ENCODE data around the gene JAG1. TPM values are rescaled to one million over a fixed set of nuclear protein-coding genes. Genes with fewer than 3 reads are reported as not detected.

The JAG1 gene
- polyA plus RNA-seq, 2 of the 4 experiments (the other 2 are of a cell fraction), result 80.9 to 90.0 TPM

- no peaks in the 10 kb centered on the region for H3K9me3 ChIP-seq
- peak overlapping the region; percentile 47 to 82 for H3K27ac ChIP-seq
These were observed 7.3 kb downstream of the JAG1 start for GRCh38 chr20:10666221-10667076.

GRCh38 chr20:10665791-10666190 lies 8.0 kb downstream of the JAG1 start:
- 46% methylated on average over 6 of the region's 6 CpGs for WGBS (ENCODE audit: missing lambda C conversion rate)
- H3K4me1 ChIP-seq, result peaks cover 93% of the 10 kb centered on the region
- ATAC-seq (peak; percentile 16 to 41; a peak in 4 of 6 replicates), DNase-seq (ENCODE audit: low read depth in 1 of 2, low spot score in 1 of 2) (no peak), FAIRE-seq (no peak)
- CTCF ChIA-PET, result no interaction called here
- peak overlapping the region; percentile 91 for H3K4me2 ChIP-seq
- POLR2A ChIA-PET, result no interaction called here
- peak overlapping the region; percentile 47 to 82 for H3K27ac ChIP-seq
- TF ChIP-seq CEBPB (IDR thresholded peaks at IDR 0.05) (peak; percentile 37 to 46; a peak in 1 of 4 replicates), BCL3 (IDR thresholded peaks at IDR 0.05) (no peak)
- no peaks in the 10 kb centered on the region for H3K9me3 ChIP-seq
- H3K4me3 ChIP-seq, result peak overlapping the region; percentile 3; the same call in 2 of the 3 replicates

More at GRCh38 chr20:10666221-10667076, 7.3 kb downstream of the JAG1 start:
- Histone ChIP-seq H3K4me1 (peaks cover 86% of the 10 kb centered on the region), H3K4me3 (peak overlapping the region; percentile 3; the same call in 1 of the 3 replicates), H3K4me2 (peak overlapping the region; percentile 91)
- ChIA-PET POLR2A (interaction anchor here (1.2 kb wide), 1 partner anchor 541 kb away, joined by 5 read pairs; no protein-coding TSS in a partner anchor), CTCF (interaction anchor here (1.0 to 2.0 kb wide), 3 partner anchors 16 to 721 kb away, joined by 3 to 5 read pairs (median 4); no protein-coding TSS in a partner anchor)
- TF ChIP-seq POLR2A (IDR thresholded peaks at IDR 0.05; ENCODE audit: low read length) (no peak), MAFK (IDR thresholded peaks at IDR 0.05; ENCODE audit: partially characterized antibody) (no peak), NPAS2 (CRISPR knock-in tag; IDR thresholded peaks at IDR 0.05; ENCODE audit: borderline replicate concordance) (no peak), ZNF302 (CRISPR knock-in tag; IDR thresholded peaks at IDR 0.05) (no peak)
- TF ChIP-seq, protein P1, sequence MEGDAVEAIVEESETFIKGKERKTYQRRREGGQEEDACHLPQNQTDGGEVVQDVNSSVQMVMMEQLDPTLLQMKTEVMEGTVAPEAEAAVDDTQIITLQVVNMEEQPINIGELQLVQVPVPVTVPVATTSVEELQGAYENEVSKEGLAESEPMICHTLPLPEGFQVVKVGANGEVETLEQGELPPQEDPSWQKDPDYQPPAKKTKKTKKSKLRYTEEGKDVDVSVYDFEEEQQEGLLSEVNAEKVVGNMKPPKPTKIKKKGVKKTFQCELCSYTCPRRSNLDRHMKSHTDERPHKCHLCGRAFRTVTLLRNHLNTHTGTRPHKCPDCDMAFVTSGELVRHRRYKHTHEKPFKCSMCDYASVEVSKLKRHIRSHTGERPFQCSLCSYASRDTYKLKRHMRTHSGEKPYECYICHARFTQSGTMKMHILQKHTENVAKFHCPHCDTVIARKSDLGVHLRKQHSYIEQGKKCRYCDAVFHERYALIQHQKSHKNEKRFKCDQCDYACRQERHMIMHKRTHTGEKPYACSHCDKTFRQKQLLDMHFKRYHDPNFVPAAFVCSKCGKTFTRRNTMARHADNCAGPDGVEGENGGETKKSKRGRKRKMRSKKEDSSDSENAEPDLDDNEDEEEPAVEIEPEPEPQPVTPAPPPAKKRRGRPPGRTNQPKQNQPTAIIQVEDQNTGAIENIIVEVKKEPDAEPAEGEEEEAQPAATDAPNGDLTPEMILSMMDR (IDR thresholded peaks at IDR 0.05), result no peak
- TF ChIP-seq, protein P2, sequence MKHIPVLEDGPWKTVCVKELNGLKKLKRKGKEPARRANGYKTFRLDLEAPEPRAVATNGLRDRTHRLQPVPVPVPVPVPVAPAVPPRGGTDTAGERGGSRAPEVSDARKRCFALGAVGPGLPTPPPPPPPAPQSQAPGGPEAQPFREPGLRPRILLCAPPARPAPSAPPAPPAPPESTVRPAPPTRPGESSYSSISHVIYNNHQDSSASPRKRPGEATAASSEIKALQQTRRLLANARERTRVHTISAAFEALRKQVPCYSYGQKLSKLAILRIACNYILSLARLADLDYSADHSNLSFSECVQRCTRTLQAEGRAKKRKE (CRISPR knock-in tag; IDR thresholded peaks at IDR 0.05; ENCODE audit: low read depth), result no peak
- WGBS (ENCODE audit: missing lambda C conversion rate), result 90% methylated on average over 7 of the region's 7 CpGs
- FAIRE-seq, result no peak
- ATAC-seq, result no peak; a peak in 1 of 6 replicates
- DNase-seq (ENCODE audit: low read depth in 1 of 2, low spot score in 1 of 2), result no peak

GRCh38 chr20:10665027-10665561 lies 8.7 kb downstream of the JAG1 start:
- ChIA-PET CTCF (interaction anchor here (0.7 to 3.0 kb wide), 3 partner anchors 10 to 1048 kb away, joined by 4 to 12 read pairs (median 5); no protein-coding TSS in a partner anchor), POLR2A (no interaction called here)
- H3K27ac ChIP-seq, result peak overlapping the region; percentile 47 to 82
- 48% methylated on average over 7 of the region's 7 CpGs for WGBS (ENCODE audit: missing lambda C conversion rate)
- H3K4me1 ChIP-seq, result peaks cover 99% of the 10 kb centered on the region
- no peak for DNase-seq (ENCODE audit: low read depth in 1 of 2, low spot score in 1 of 2)
- TF ChIP-seq BHLHE40 (IDR thresholded peaks at IDR 0.05; ENCODE audit: low read depth, low read length), result no peak
- TF ChIP-seq CBX2 (IDR thresholded peaks at IDR 0.05; ENCODE audit: borderline replicate concordance, low read depth), result no peak
- no peak for TF ChIP-seq GATA3 (IDR thresholded peaks at IDR 0.05; ENCODE audit: borderline replicate concordance)
- TF ChIP-seq ESRRA (IDR thresholded peaks at IDR 0.05; ENCODE audit: borderline replicate concordance, low read length), result no peak
- TF ChIP-seq MYC (IDR thresholded peaks at IDR 0.05; ENCODE audit: borderline replicate concordance, low read length), result no peak
- TF ChIP-seq SMC3 (IDR thresholded peaks at IDR 0.05), result no peak
- TF ChIP-seq RARB (CRISPR knock-in tag; IDR thresholded peaks at IDR 0.05), result no peak
- no peak for TF ChIP-seq HMGXB4 (CRISPR knock-in tag; IDR thresholded peaks at IDR 0.05; ENCODE audit: borderline replicate concordance)
- no peak for TF ChIP-seq PHF8 (IDR thresholded peaks at IDR 0.05; ENCODE audit: borderline replicate concordance, low read depth)
- TF ChIP-seq MAFK (IDR thresholded peaks at IDR 0.05; ENCODE audit: partially characterized antibody), result no peak
- peak; percentile 84 for FAIRE-seq
- H3K4me3 ChIP-seq, result peak overlapping the region; percentile 3; the same call in 2 of the 3 replicates
- peak in 1 of 2 experiments; percentile 7; a peak in 4 of 6 replicates for ATAC-seq
- peak overlapping the region; percentile 91 for H3K4me2 ChIP-seq
- no peaks in the 10 kb centered on the region for H3K9me3 ChIP-seq
